Renal cortical epithelial cell (primary cell): ENCODE data around the gene GLYAT. TPM values are rescaled to one million over a fixed set of nuclear protein-coding genes. Genes with fewer than 3 reads are reported as not detected.

Experiments
- DNase-seq: peaks from one replicate; pipeline ENCODE4 v3.0.0-alpha.2; 2011; ENCODE audit warnings: low read depth
- total RNA-seq: library from RNA; depleted of rRNA; stranded (reverse); fragments of >200 nt; gene quantifications from 2 replicates; pipeline ENCODE4 v1.2.3, GENCODE V29; 2014

GLYAT gene
- 3.6 TPM in 1 of 2 replicates, not detected in the other for total RNA-seq

GRCh38 chr11:58731819-58732218, at the start of gene GLYAT:
GLYAT (minus strand) TSS chr11:58731943; CDS start chr11:58724496, 7,447 bp downstream.
- peak; percentile 79 for DNase-seq

- DNase-seq: no peak
These were observed 49.6 kb upstream of the GLYAT start for GRCh38 chr11:58781345-58781744.

GRCh38 chr11:58780578-58780977, 48.8 kb upstream of the GLYAT start:
- no peak for DNase-seq

GRCh38 chr11:58776891-58777710, 45.4 kb upstream of the GLYAT start:
- DNase-seq: no peak

- DNase-seq: peak; percentile 51
These were observed 43.4 kb upstream of the GLYAT start for GRCh38 chr11:58775066-58775708.

- DNase-seq: no peak
These were observed 42.4 kb upstream of the GLYAT start for GRCh38 chr11:58774164-58774593.

GRCh38 chr11:58773337-58773736, 41.6 kb upstream of the GLYAT start:
- no peak for DNase-seq

GRCh38 chr11:58772329-58773285, 40.9 kb upstream of the GLYAT start:
- DNase-seq: no peak

- no peak for DNase-seq
These were observed 39.7 kb upstream of the GLYAT start for GRCh38 chr11:58771458-58771855.

GRCh38 chr11:58770627-58771457, 39.1 kb upstream of the GLYAT start:
- peak; percentile 56 for DNase-seq

GRCh38 chr11:58770166-58770565, 38.4 kb upstream of the GLYAT start:
- no peak for DNase-seq

- no peak for DNase-seq
These were observed 37.6 kb upstream of the GLYAT start for GRCh38 chr11:58769308-58769707.

GRCh38 chr11:58768137-58768536, 36.4 kb upstream of the GLYAT start:
- no peak for DNase-seq

GRCh38 chr11:58765078-58765477, 33.3 kb upstream of the GLYAT start:
- no peak for DNase-seq

- DNase-seq: no peak
These were observed 31.4 kb upstream of the GLYAT start for GRCh38 chr11:58763120-58763490.

GRCh38 chr11:58762284-58763119, 30.8 kb upstream of the GLYAT start:
- DNase-seq: peak; percentile 98

GRCh38 chr11:58757439-58757838, 25.7 kb upstream of the GLYAT start:
- DNase-seq: no peak

GRCh38 chr11:58745705-58746364, 14.1 kb upstream of the GLYAT start:
- DNase-seq: peak; percentile 42

GRCh38 chr11:58744988-58745704, 13.4 kb upstream of the GLYAT start:
- no peak for DNase-seq
